ENCODE data around the gene IL2RA.

GRCh38 chr10:6055929-6056328 is 6.2 kb downstream of the IL2RA start:
- TF ChIP-seq POLR2A (IDR thresholded peaks at IDR 0.05): no peak
- no peak for TF ChIP-seq CTCF (IDR thresholded peaks at IDR 0.05)
- no peak for TF ChIP-seq EP300 (IDR thresholded peaks at IDR 0.05; ENCODE audit: low read depth)
- TF ChIP-seq POLR2AphosphoS5 (IDR thresholded peaks at IDR 0.05): no peak
